NB4 (cell line): Measurements from ENCODE around the gene ZNF362.

Source experiments
- CTCF ChIP-seq: IDR thresholded peaks from one replicate; pipeline ENCODE4 v1.5.1; 2012; ENCODE audit warnings: low read depth, low read length
- MAX ChIP-seq: IDR thresholded peaks from 2 replicates; pipeline ENCODE4 v1.6.1; 2011; ENCODE audit warnings: low read depth, low read length
- POLR2A ChIP-seq: IDR thresholded peaks from 2 replicates; pipeline ENCODE4 v1.6.1; 2011; ENCODE audit warnings: mild to moderate bottlenecking; ENCODE audit not compliant: insufficient read length; ENCODE audit errors: extremely low read depth

GRCh38 chr1:33296082-33296458 is 39.8 kb downstream of the ZNF362 start:
- TF ChIP-seq CTCF (no peak), POLR2A (no peak), MAX (no peak)
